Endothelial cell of umbilical vein (primary cell): Measurements from ENCODE around the gene ROCK2. TPM values are rescaled to one million over a fixed set of nuclear protein-coding genes. Genes with fewer than 3 reads are reported as not detected.
A peak's percentile ranks its signal among the peaks of the same experiment; 100 is the strongest.

Experiments used
- BruUV-seq: library from RNA; stranded (reverse); fragments of 400-500 nt; replicated peaks from 2 replicates; lab custom pipeline; 2021; lab: Mats Ljungman, UMichigan
- CTCF ChIA-PET: fragments of 300-600, 350-600 bp; sonication (Branson Sonifier 250); formaldehyde crosslinking; loops from one replicate; lab custom pipeline; 2021; ENCODE audit warnings: antibody characterized with exemption, inconsistent platforms; lab: Charles Lee
- POLR2A ChIA-PET: fragments of 300-600, 350-600 bp; sonication (Branson Sonifier 250); formaldehyde crosslinking; loops from one replicate; lab custom pipeline; 2021; ENCODE audit warnings: antibody characterized with exemption, inconsistent platforms; lab: Charles Lee
- DNase-seq: peaks from one replicate; pipeline ENCODE4 v3.0.0-alpha.2; 2011; ENCODE audit warnings: low read depth, low spot score
- FAIRE-seq: peaks from 2 replicates; lab custom pipeline; 2011; peaks lifted over from hg19 to GRCh38; lab: Jason Lieb, UNC
- H2AFZ ChIP-seq: 2 replicates; pipeline ENCODE4 v1.6.0; 2012; ENCODE audit warnings: low read depth, low read length, control low read depth, inconsistent platforms
- H3K27ac ChIP-seq: 2 replicates; pipeline ENCODE4 v1.5.1; 2011; ENCODE audit warnings: low read depth, mild to moderate bottlenecking, control low read depth, low read length, moderate library complexity; ENCODE audit not compliant: insufficient read depth
- H3K27me3 ChIP-seq, 2 experiments: 2 replicates each; pipeline versions ENCODE4 v1.6.0 to v1.6.1; 2011; ENCODE audit warnings: low read length in 2 of 2, mixed read lengths in 1 of 2; ENCODE audit not compliant: control insufficient read depth in 2 of 2, insufficient read depth in 2 of 2
- H3K36me3 ChIP-seq, 2 experiments: 2 replicates in 1 of 2; 3 replicates in 1 of 2; pipeline ENCODE4 v1.5.1; 2011; ENCODE audit warnings: low read length in 2 of 2, mild to moderate bottlenecking in 1 of 2, moderate library complexity in 1 of 2; ENCODE audit not compliant: control insufficient read depth in 2 of 2, insufficient read depth in 2 of 2; ENCODE audit errors: extremely low read depth in 1 of 2
- H3K4me1 ChIP-seq: 3 replicates; pipeline ENCODE4 v1.5.1; 2011; ENCODE audit warnings: mild to moderate bottlenecking, low read length; ENCODE audit not compliant: control insufficient read depth, insufficient read depth; ENCODE audit errors: extremely low read depth
- H3K4me2 ChIP-seq: 2 replicates; pipeline ENCODE4 v1.6.1; 2011; ENCODE audit warnings: low read length, control low read depth, mixed read lengths; ENCODE audit not compliant: insufficient read depth
- H3K4me3 ChIP-seq, 3 experiments: fragments of 200-600 bp in 1 of 3; sonication (generic), shearing (Covaris generic) in 1 of 3; replicated peaks in 1 of 3; 2 replicates each; pipeline ENCODE4 v1.5.1; 2011 to 2016; ENCODE audit warnings: control low read depth in 3 of 3, low read length in 3 of 3, mild to moderate bottlenecking in 2 of 3, inconsistent platforms in 1 of 3, low read depth in 1 of 3, moderate library complexity in 1 of 3; ENCODE audit not compliant: insufficient read depth in 1 of 3
- H3K79me2 ChIP-seq: 2 replicates; pipeline ENCODE4 v1.6.0; 2012; ENCODE audit warnings: low read length, inconsistent platforms; ENCODE audit not compliant: control insufficient read depth, insufficient read depth
- H3K9ac ChIP-seq: replicated peaks from 2 replicates; pipeline ENCODE3; 2011; ENCODE audit warnings: low read length, control low read depth; ENCODE audit not compliant: insufficient read depth; ENCODE audit errors: extremely low read depth
- H3K9me1 ChIP-seq: replicated peaks from 3 replicates; pipeline ENCODE4 v1.6.0; 2011; ENCODE audit warnings: mild to moderate bottlenecking, low read length; ENCODE audit not compliant: control insufficient read depth, insufficient read depth; ENCODE audit errors: extremely low read depth
- H3K9me3 ChIP-seq: replicated peaks from 2 replicates; pipeline ENCODE4 v1.5.1; 2012; ENCODE audit warnings: low read length, inconsistent platforms; ENCODE audit not compliant: control insufficient read depth, insufficient read depth
- H4K20me1 ChIP-seq: replicated peaks from 2 replicates; pipeline ENCODE3; 2011; ENCODE audit warnings: mild to moderate bottlenecking, low read length; ENCODE audit not compliant: control insufficient read depth, insufficient read depth; ENCODE audit errors: extremely low read depth
- CTCF ChIP-seq, 2 donors: IDR thresholded peaks; 1 replicate in 1 of 2; 2 replicates in 1 of 2; pipeline ENCODE4 v1.5.1; 2011; ENCODE audit warnings: low read length in 2 of 2, mild to moderate bottlenecking in 2 of 2, moderate library complexity in 2 of 2, control low read depth in 1 of 2, inconsistent platforms in 1 of 2, low read depth in 1 of 2; ENCODE audit not compliant: insufficient read depth in 1 of 2; ENCODE audit errors: extremely low read depth in 1 of 2
- EZH2 ChIP-seq: IDR thresholded peaks from 2 replicates; pipeline ENCODE4 v1.6.1; 2012; ENCODE audit warnings: borderline replicate concordance, low read depth, mild to moderate bottlenecking, moderate library complexity, low read length, inconsistent platforms; ENCODE audit not compliant: severe bottlenecking
- GATA2 ChIP-seq: IDR thresholded peaks from 2 replicates; pipeline ENCODE4 v1.7.0; 2011; ENCODE audit warnings: low read depth, mild to moderate bottlenecking, moderate library complexity, mixed read lengths, low read length; ENCODE audit not compliant: insufficient read length, insufficient read depth
- JUN ChIP-seq: IDR thresholded peaks from 2 replicates; pipeline ENCODE4 v1.6.1; 2011; ENCODE audit warnings: borderline replicate concordance, low read depth; ENCODE audit not compliant: insufficient read length, insufficient read depth
- MYC ChIP-seq: IDR thresholded peaks from one replicate; pipeline ENCODE4 v1.6.1; 2011; ENCODE audit warnings: mild to moderate bottlenecking, low read depth, low read length
- POLR2A ChIP-seq: IDR thresholded peaks from 2 replicates; pipeline ENCODE4 v1.6.1; 2012; ENCODE audit warnings: low read depth, mild to moderate bottlenecking, control low read depth, low read length
- POLR2AphosphoS5 ChIP-seq: IDR thresholded peaks from 2 replicates; pipeline ENCODE4 v1.6.1; 2012; ENCODE audit warnings: low read depth, mild to moderate bottlenecking, control low read depth, low read length, moderate library complexity; ENCODE audit not compliant: insufficient read depth
- dilution Hi-C: fragments of 300-500 bp; cut with MboI; formaldehyde crosslinking; loops from one replicate; pipeline ENCODE4 v1.15.0; 2019; ENCODE audit warnings: low sequenced_read_pairs; ENCODE audit not compliant: extremely low pct_ligation_motif_present
- intact Hi-C: fragments of 100-400 bp; cut with micrococcal nuclease; formaldehyde crosslinking; loops from one replicate; pipeline ENCODE4 v1.10.0; 2022
- polyA plus RNA-seq, 4 experiments: library from polyadenylated mRNA; depleted of rRNA in 3 of 4; stranded (reverse) in 3 of 4; unstranded in 1 of 4; fragments of >200 nt; gene quantifications; 2 replicates each; pipeline versions ENCODE4 v1.2.1 to v1.2.3, GENCODE V29; 2011 to 2012; ENCODE audit warnings: missing spikeins in 1 of 4
- total RNA-seq: library from RNA; stranded (reverse); gene quantifications from 2 replicates; pipeline ENCODE4 v1.2.3, GENCODE V29; 2021

ROCK2 gene
- total and polyA plus RNA-seq, 2 donors (not counting 3 experiments of a cell fraction or from before 2014, with no cell fraction given), result 5.2 to 56.5 TPM

GRCh38 chr2:11385847-11386246 is 41.4 kb upstream of the ROCK2 start:
- DNase-seq, result no peak
- intact Hi-C loops (loop anchor here (1.0 to 2.0 kb wide), 2 partner anchors 17 to 41 kb away; no protein-coding TSS in a partner anchor), dilution Hi-C loops (no loop called here)
- no peaks in the 10 kb centered on the region for H4K20me1 ChIP-seq
- H3K9ac ChIP-seq, result no peak overlapping the region
- H2AFZ ChIP-seq, result peak overlapping the region; percentile 82
- no peak for FAIRE-seq
- no peaks in the 10 kb centered on the region for H3K27me3 ChIP-seq
- H3K9me1 ChIP-seq, result no peaks in the 10 kb centered on the region
- no peaks in the 10 kb centered on the region for H3K36me3 ChIP-seq
- peaks cover 13% of the 10 kb centered on the region for H3K4me1 ChIP-seq
- peak overlapping the region; percentile 53 for H3K4me2 ChIP-seq
- CTCF ChIA-PET, result no interaction called here
- no peak overlapping the region for H3K4me3 ChIP-seq
- no peaks in the 10 kb centered on the region for H3K79me2 ChIP-seq
- POLR2A ChIA-PET, result no interaction called here
- TSS peak; percentile 34 for BruUV-seq
- TF ChIP-seq POLR2AphosphoS5, result no peak
- TF ChIP-seq EZH2, result no peak
- no peak for TF ChIP-seq POLR2A
- TF ChIP-seq MYC, result no peak
- no peak for TF ChIP-seq JUN
- no peak for TF ChIP-seq GATA2
- no peak for TF ChIP-seq CTCF (IDR thresholded peaks at IDR 0.05; ENCODE audit: extremely low read depth in 1 of 2, insufficient read depth in 1 of 2, low read depth in 1 of 2, low read length in 2 of 2)
- H3K9me3 ChIP-seq, result no peaks in the 10 kb centered on the region
- H3K27ac ChIP-seq, result peak overlapping the region; percentile 13
